Spleen (tissue), 7 donors: ENCODE measurements around the gene EPHB4.

ENCODE experiments used
- POLR2AphosphoS5 ChIP-seq, 3 donors: sonication (generic); formaldehyde crosslinking; IDR thresholded peaks; one replicate each; pipeline ENCODE4 v1.5.1; 2017; ENCODE audit warnings: antibody characterized with exemption in 3 of 3
- TF ChIP-seq, protein P1 (sequence below), 11 experiments: fragments of 200-600 bp in 7 of 11; fragments of 450-650 bp in 4 of 11; sonication (generic) in 4 of 11; IDR thresholded peaks in 8 of 11; conservative IDR thresholded peaks in 3 of 11; 1 replicate in 7 of 11; 2 replicates in 4 of 11; pipeline versions ENCODE4 v1.4.0 to v1.8.0; 2016 to 2021; ENCODE audit warnings: antibody characterized with exemption in 11 of 11, inconsistent platforms in 4 of 11, mild to moderate bottlenecking in 1 of 11
- donor health status: DM: no; HTN: no; CAD: no; lungs with moderate emphysema.
- donor health status: DM: no; HTN: no; CAD: no.
- donor health status: DM: no; HTN: no; CAD: no.

DNA sequence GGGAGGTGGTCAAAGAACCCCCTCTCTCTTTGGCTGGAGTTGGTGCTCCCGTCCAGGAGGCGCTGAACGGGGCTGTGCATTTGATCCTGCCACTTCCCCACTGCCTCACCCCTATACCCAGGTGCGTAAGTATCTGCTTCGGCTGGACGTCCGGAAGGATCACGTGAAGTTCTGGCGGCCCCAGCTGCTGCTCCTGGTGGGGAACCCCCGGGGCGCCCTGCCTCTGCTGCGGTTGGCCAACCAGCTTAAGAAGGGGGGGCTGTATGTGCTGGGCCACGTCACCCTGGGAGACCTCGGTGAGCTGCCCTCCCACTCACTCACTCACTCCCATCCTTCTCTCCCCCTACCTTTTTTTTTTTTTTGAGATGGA lies 34.3 kb upstream of the EPHB4 start:
- TF ChIP-seq, protein P1, sequence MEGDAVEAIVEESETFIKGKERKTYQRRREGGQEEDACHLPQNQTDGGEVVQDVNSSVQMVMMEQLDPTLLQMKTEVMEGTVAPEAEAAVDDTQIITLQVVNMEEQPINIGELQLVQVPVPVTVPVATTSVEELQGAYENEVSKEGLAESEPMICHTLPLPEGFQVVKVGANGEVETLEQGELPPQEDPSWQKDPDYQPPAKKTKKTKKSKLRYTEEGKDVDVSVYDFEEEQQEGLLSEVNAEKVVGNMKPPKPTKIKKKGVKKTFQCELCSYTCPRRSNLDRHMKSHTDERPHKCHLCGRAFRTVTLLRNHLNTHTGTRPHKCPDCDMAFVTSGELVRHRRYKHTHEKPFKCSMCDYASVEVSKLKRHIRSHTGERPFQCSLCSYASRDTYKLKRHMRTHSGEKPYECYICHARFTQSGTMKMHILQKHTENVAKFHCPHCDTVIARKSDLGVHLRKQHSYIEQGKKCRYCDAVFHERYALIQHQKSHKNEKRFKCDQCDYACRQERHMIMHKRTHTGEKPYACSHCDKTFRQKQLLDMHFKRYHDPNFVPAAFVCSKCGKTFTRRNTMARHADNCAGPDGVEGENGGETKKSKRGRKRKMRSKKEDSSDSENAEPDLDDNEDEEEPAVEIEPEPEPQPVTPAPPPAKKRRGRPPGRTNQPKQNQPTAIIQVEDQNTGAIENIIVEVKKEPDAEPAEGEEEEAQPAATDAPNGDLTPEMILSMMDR (IDR thresholded peaks at IDR 0.05 in 8 of 11, conservative IDR thresholded peaks at IDR 0.05 in 3 of 11): no peak
- no peak for TF ChIP-seq POLR2AphosphoS5 (IDR thresholded peaks at IDR 0.05)
